ENCODE measurements around the gene CAMK2G. TPM values are rescaled to one million over a fixed set of nuclear protein-coding genes. Genes with fewer than 3 reads are reported as not detected.

CAMK2G gene
- polyA plus RNA-seq, 1 of the 3 experiments (the other 2 are of a cell fraction) = 41.4 TPM

DNA sequence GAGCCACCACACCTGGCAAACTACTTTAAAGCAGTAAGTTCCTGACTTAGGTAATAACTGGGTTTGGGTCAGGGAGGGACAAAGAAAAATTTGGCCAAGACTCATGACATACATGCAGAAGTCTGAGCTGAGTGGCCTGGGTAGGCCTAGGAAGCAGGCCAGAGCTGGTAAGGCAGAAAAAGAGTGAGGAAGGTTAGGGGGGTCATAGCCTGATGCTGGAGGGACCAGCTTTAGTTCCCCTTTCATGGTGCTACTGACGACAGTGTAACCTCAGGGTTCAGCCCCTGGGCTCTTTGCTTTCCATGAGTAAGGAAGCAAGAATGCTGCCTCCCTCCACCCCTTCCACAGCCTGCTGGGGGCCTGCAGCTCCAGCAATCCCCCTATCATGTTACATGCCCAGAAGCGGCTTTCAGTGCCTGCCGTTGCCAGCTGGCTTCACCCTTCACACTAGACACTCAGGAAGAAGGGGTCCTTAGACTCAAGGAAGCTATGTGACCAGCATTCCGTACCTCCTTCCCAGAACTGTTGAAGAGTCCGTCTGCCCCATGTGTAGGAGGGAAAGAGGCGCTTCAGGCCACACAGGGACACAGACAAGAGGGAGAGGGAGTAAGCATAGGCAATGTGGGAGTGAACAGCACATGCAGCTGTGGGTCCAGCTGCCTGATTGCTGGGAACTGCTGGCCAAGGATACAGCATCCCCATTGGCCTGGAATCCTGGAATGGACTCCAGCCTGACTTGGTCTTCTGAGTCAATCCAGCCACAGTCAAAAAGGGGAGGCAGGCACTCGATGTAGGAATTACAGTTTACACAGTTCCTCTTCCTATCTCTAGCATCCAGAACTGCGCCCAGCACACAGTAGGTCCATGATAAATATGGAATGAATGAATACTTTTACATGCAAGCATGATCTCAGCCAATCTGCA lies 32.4 kb upstream of the CAMK2G start (continued):
- TF ChIP-seq MXI1 (IDR thresholded peaks at IDR 0.05; ENCODE audit: low read depth, low read length) = no peak
- TF ChIP-seq, protein P1, sequence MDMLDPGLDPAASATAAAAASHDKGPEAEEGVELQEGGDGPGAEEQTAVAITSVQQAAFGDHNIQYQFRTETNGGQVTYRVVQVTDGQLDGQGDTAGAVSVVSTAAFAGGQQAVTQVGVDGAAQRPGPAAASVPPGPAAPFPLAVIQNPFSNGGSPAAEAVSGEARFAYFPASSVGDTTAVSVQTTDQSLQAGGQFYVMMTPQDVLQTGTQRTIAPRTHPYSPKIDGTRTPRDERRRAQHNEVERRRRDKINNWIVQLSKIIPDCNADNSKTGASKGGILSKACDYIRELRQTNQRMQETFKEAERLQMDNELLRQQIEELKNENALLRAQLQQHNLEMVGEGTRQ (IDR thresholded peaks at IDR 0.05; ENCODE audit: borderline replicate concordance, low read depth, low read length) = no peak
- TF ChIP-seq SMC3 (IDR thresholded peaks at IDR 0.05; ENCODE audit: low read depth, low read length) = no peak
- TF ChIP-seq RAD21 (IDR thresholded peaks at IDR 0.05; ENCODE audit: low read length) = no peak
- TF ChIP-seq, protein P2, sequence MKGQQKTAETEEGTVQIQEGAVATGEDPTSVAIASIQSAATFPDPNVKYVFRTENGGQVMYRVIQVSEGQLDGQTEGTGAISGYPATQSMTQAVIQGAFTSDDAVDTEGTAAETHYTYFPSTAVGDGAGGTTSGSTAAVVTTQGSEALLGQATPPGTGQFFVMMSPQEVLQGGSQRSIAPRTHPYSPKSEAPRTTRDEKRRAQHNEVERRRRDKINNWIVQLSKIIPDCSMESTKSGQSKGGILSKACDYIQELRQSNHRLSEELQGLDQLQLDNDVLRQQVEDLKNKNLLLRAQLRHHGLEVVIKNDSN (IDR thresholded peaks at IDR 0.05; ENCODE audit: borderline replicate concordance, low read depth) = 0 out of 2 replicates have a peak, but pooled peaks have one; percentile 5
- TF ChIP-seq, protein P3, sequence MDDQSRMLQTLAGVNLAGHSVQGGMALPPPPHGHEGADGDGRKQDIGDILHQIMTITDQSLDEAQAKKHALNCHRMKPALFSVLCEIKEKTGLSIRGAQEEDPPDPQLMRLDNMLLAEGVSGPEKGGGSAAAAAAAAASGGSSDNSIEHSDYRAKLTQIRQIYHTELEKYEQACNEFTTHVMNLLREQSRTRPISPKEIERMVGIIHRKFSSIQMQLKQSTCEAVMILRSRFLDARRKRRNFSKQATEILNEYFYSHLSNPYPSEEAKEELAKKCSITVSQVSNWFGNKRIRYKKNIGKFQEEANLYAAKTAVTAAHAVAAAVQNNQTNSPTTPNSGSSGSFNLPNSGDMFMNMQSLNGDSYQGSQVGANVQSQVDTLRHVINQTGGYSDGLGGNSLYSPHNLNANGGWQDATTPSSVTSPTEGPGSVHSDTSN (IDR thresholded peaks at IDR 0.05) = peak; percentile 76
- TF ChIP-seq EP300 (IDR thresholded peaks at IDR 0.05; ENCODE audit: borderline replicate concordance in 1 of 2, low read depth in 1 of 2, low read length in 1 of 2) = peak; percentile 23 to 94; a peak in 2 of 4 replicates
- TF ChIP-seq JUND (IDR thresholded peaks at IDR 0.05) = peak; percentile 93
- peak; percentile 88 for TF ChIP-seq FOSL2 (IDR thresholded peaks at IDR 0.05; ENCODE audit: borderline replicate concordance, low read depth)

DNA sequence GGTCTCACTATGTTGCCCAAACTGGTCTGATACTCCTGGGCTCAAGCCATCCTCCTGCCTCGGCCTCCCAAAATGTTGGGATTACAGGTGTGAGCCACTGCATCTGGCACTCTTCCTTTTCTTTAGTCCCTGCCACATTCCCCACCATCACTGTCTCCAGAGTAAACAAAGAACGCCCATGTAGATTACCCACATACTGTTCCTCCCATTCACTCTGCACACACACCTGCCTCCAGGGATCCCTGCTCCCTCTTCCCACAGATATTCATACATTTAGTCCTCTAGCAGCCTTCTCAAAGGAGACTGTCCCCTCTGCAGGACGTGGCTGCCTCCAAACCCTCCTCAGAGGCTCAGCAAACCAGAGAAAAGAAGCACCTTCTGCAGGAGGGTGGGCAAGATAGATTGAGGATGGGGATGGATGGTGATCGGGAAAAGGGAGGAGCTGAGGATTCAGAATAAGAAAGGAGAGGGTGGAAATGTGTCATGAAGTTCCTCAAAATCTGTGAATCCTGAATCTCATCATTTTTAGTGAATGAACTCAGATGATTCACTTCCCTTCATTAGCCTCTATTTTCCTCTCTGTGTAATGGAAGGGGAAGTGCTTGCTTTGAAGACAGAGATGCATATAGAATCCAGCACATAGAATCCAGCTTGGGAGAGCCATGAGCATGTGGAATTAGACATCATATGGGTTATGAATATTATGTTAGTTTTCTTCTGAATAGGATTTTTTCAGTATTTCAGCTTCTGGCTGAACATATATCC lies 31.1 kb upstream of the CAMK2G start:
- H3K4me1 ChIP-seq (ENCODE audit: control insufficient read depth in 1 of 2, insufficient read depth in 2 of 2, low read depth in 1 of 2, low read length in 1 of 2) = peaks cover 4 to 20% of the 10 kb centered on the region in 2 experiments; a peak in 2 of 4 replicates
- H3F3A ChIP-seq (replicated peaks; ENCODE audit: insufficient read depth) = peaks cover 25% of the 10 kb centered on the region
- no peak overlapping the region for H3K4me2 ChIP-seq
- no peaks in the 10 kb centered on the region for H4K20me1 ChIP-seq (ENCODE audit: insufficient read depth)
- H3K36me3 ChIP-seq (replicated peaks in 1 of 2; ENCODE audit: control insufficient read depth in 1 of 2, insufficient read depth in 2 of 2, low read length in 1 of 2) = no peaks in the 10 kb centered on the region
- DNase-seq = no peak
- CTCF ChIA-PET = interaction anchor here (1.3 to 2.3 kb wide), 4 partner anchors 17 to 35 kb away, joined by 4 to 10 read pairs (median 8); no protein-coding TSS in a partner anchor
- no peaks in the 10 kb centered on the region for H3K79me2 ChIP-seq (ENCODE audit: insufficient read depth)
- peak overlapping the region in 1 of 2 experiments; percentile 92; a peak in 2 of 4 replicates for H3K27ac ChIP-seq (ENCODE audit: low read depth in 2 of 2, low read length in 1 of 2)
- H3K9me2 ChIP-seq = no peaks in the 10 kb centered on the region
- H2AFZ ChIP-seq (ENCODE audit: low read depth) = no peak overlapping the region
- POLR2A ChIA-PET = no interaction called here
- WGBS (ENCODE audit: low lambda C conversion rate) = 89% methylated on average over 4 of the region's 4 CpGs
- no peak overlapping the region for H3K9ac ChIP-seq
- H3K27me3 ChIP-seq (ENCODE audit: insufficient read depth) = no peaks in the 10 kb centered on the region
- H3K9me3 ChIP-seq = no peaks in the 10 kb centered on the region
- H3K4me3 ChIP-seq (ENCODE audit: low read depth in 2 of 2, low read length in 1 of 2) = no peak overlapping the region
- TF ChIP-seq GABPA (IDR thresholded peaks at IDR 0.05; ENCODE audit: low read depth) (no peak), EZH2phosphoT487 (IDR thresholded peaks at IDR 0.05; ENCODE audit: borderline replicate concordance, low read depth) (no peak), MEF2A (IDR thresholded peaks at IDR 0.05; ENCODE audit: borderline replicate concordance, low read depth) (no peak), SMC3 (IDR thresholded peaks at IDR 0.05; ENCODE audit: low read depth, low read length) (no peak), CHD2 (IDR thresholded peaks at IDR 0.05; ENCODE audit: low read length, partially characterized antibody) (no peak), FOXJ3 (CRISPR knock-in tag; IDR thresholded peaks at IDR 0.05) (no peak), RAD21 (IDR thresholded peaks at IDR 0.05; ENCODE audit: low read length) (no peak), MXI1 (IDR thresholded peaks at IDR 0.05; ENCODE audit: low read depth, low read length) (no peak), RFX5 (IDR thresholded peaks at IDR 0.05; ENCODE audit: low read length) (no peak), FOXM1 (IDR thresholded peaks at IDR 0.05; ENCODE audit: low read depth) (no peak), TAF1 (IDR thresholded peaks at IDR 0.05; ENCODE audit: borderline replicate concordance, low read depth, low read length) (no peak), EP300 (IDR thresholded peaks at IDR 0.05; ENCODE audit: borderline replicate concordance in 1 of 2, low read depth in 1 of 2, low read length in 1 of 2) (no peak), ELF1 (IDR thresholded peaks at IDR 0.05) (no peak)
- TF ChIP-seq, protein P3 (IDR thresholded peaks at IDR 0.05) = no peak
- TF ChIP-seq, protein P4, sequence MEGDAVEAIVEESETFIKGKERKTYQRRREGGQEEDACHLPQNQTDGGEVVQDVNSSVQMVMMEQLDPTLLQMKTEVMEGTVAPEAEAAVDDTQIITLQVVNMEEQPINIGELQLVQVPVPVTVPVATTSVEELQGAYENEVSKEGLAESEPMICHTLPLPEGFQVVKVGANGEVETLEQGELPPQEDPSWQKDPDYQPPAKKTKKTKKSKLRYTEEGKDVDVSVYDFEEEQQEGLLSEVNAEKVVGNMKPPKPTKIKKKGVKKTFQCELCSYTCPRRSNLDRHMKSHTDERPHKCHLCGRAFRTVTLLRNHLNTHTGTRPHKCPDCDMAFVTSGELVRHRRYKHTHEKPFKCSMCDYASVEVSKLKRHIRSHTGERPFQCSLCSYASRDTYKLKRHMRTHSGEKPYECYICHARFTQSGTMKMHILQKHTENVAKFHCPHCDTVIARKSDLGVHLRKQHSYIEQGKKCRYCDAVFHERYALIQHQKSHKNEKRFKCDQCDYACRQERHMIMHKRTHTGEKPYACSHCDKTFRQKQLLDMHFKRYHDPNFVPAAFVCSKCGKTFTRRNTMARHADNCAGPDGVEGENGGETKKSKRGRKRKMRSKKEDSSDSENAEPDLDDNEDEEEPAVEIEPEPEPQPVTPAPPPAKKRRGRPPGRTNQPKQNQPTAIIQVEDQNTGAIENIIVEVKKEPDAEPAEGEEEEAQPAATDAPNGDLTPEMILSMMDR (IDR thresholded peaks at IDR 0.05) = no peak
- TF ChIP-seq, protein P2 (IDR thresholded peaks at IDR 0.05; ENCODE audit: borderline replicate concordance, low read depth) = no peak
